ENCODE results near the gene MTRF1.
"Not testable (repeated sequence)": the region's sequence is repeated elsewhere in the genome, so short reads cannot be mapped to it uniquely, and the experiment has no call there.

The MTRF1 gene

GRCh38 chr13:41293272-41293671 is 29.9 kb upstream of the MTRF1 start:
- no peak overlapping the region for H3K27ac ChIP-seq
- TF ChIP-seq CTCF (conservative IDR thresholded peaks at IDR 0.05): no peak

GRCh38 chr13:41291246-41291645 is 27.9 kb upstream of the MTRF1 start:
- no peak for TF ChIP-seq CTCF (conservative IDR thresholded peaks at IDR 0.05)
- H3K27ac ChIP-seq: no peak overlapping the region

- H3K27ac ChIP-seq: no peak overlapping the region
- TF ChIP-seq CTCF (conservative IDR thresholded peaks at IDR 0.05): no peak
These were observed 26.1 kb upstream of the MTRF1 start for GRCh38 chr13:41289463-41289881.

- H3K27ac ChIP-seq: no peak overlapping the region
- TF ChIP-seq CTCF (conservative IDR thresholded peaks at IDR 0.05): no peak
These were observed 23.0 kb upstream of the MTRF1 start for GRCh38 chr13:41286370-41286769.

- no peak for TF ChIP-seq CTCF (conservative IDR thresholded peaks at IDR 0.05)
- H3K27ac ChIP-seq: no peak overlapping the region
These were observed 21.3 kb upstream of the MTRF1 start for GRCh38 chr13:41284512-41285288.

- no peak for TF ChIP-seq CTCF (conservative IDR thresholded peaks at IDR 0.05)
These were observed 18.8 kb upstream of the MTRF1 start for GRCh38 chr13:41282129-41282571.

GRCh38 chr13:41279156-41279555 is 15.8 kb upstream of the MTRF1 start:
- H3K27ac ChIP-seq: not testable (repeated sequence)

More at GRCh38 chr13:41282129-41282571, 18.8 kb upstream of the MTRF1 start:
- H3K27ac ChIP-seq: no peak overlapping the region

GRCh38 chr13:41276824-41277223 is 13.4 kb upstream of the MTRF1 start:
- TF ChIP-seq CTCF (conservative IDR thresholded peaks at IDR 0.05): no peak
- no peak overlapping the region for H3K27ac ChIP-seq

Data from VCaP (cell line).